Heart right ventricle (tissue), 16 donors: ENCODE results near the gene ALG5. TPM values are rescaled to one million over a fixed set of nuclear protein-coding genes. Genes with fewer than 3 reads are reported as not detected.

Source experiments
- ATAC-seq, 8 donors: fragments of 200-7000 bp; cut with Tn5 transposase; one replicate each; pipeline ENCODE4 v1.9.1; 2020; ENCODE audit warnings: mild to moderate bottlenecking in 8 of 8, moderate library complexity in 8 of 8, moderate number of reproducible peaks in 1 of 8
- DNase-seq, 2 donors: peaks; one replicate each; pipeline ENCODE4 v3.0.0-alpha.2; 2020
- H3K27ac ChIP-seq, 10 donors: fragments of 200-600 bp; sonication (generic) in 2 of 10; one replicate each; pipeline versions ENCODE4 v1.5.0 to v1.8.0; 2020 to 2022; ENCODE audit warnings: mild to moderate bottlenecking in 3 of 10
- H3K27me3 ChIP-seq, 7 donors: fragments of 200-600 bp; one replicate each; pipeline ENCODE4 v1.8.0; 2021 to 2022; ENCODE audit warnings: mild to moderate bottlenecking in 2 of 7
- H3K36me3 ChIP-seq, 9 donors: fragments of 200-600 bp; sonication (generic) in 1 of 9; one replicate each; pipeline versions ENCODE4 v1.5.0 to v1.8.0; 2020 to 2022; ENCODE audit warnings: mild to moderate bottlenecking in 2 of 9
- H3K4me1 ChIP-seq, 9 donors: fragments of 200-600 bp; sonication (generic) in 1 of 9; one replicate each; pipeline versions ENCODE4 v1.5.0 to v1.8.0; 2020 to 2022; ENCODE audit warnings: mild to moderate bottlenecking in 4 of 9
- H3K4me3 ChIP-seq, 10 donors: fragments of 200-600 bp; sonication (generic) in 2 of 10; one replicate each; pipeline versions ENCODE4 v1.5.0 to v1.8.0; 2020 to 2022; ENCODE audit warnings: mild to moderate bottlenecking in 7 of 10, moderate library complexity in 2 of 10
- H3K9me3 ChIP-seq, 11 donors: fragments of 200-600 bp in 10 of 11; sonication (generic) in 2 of 11; one replicate each; pipeline versions ENCODE4 v1.5.0 to v1.8.0; 2013 to 2022; ENCODE audit warnings: mild to moderate bottlenecking in 2 of 11, control low read depth in 1 of 11, moderate library complexity in 1 of 11
- WGBS, 2 donors: extraction: QIAGEN DNeasy Blood & Tissue Kit; methylation state at CpG; one replicate each; pipeline ENCODE4 v1.1.7; 2013; ENCODE audit warnings: inconsistent platforms in 1 of 2; 5-methylcytosine and 5-hydroxymethylcytosine counted together
- intact Hi-C, 10 donors: fragments of 100-400 bp; cut with DNase I; formaldehyde crosslinking; loops; one replicate each; pipeline versions ENCODE4 v1.11.1 to v1.14.2; 2022
- polyA plus RNA-seq, 2 donors: library from polyadenylated mRNA; stranded (reverse); fragments of 200-250 nt; gene quantifications; one replicate each; pipeline ENCODE4 v1.2.3, GENCODE V29; 2013
- total RNA-seq, 10 donors: library from RNA; stranded (reverse); fragmentation: NEBNext Ultra II Directional in 3 of 10; extraction: Animal tissue kit (Norgen Biotek cat#: 25700) in 3 of 10; gene quantifications; one replicate each; pipeline versions ENCODE4 v1.2.1 to v1.2.4, GENCODE V29; 2021 to 2023
- TF ChIP-seq, protein P1 (sequence below), 9 donors: fragments of 200-600 bp; sonication (generic) in 2 of 9; IDR thresholded peaks; one replicate each; pipeline versions ENCODE4 v1.5.0 to v1.8.0; 2021 to 2022; ENCODE audit warnings: antibody characterized with exemption in 9 of 9, mild to moderate bottlenecking in 5 of 9, moderate library complexity in 1 of 9
- donor health status: Arrhythmogenic right ventricular cardiomyopathy.
- donor health status: ischemic (EF 13 %, LVEDD 7.1; RV severe dilation, severe dysfunction).
- donor health status: healthy with polysubstance abuse.
- donor health status: DM: no; HTN: yes; CAD: no.
- donor health status: DM: no; HTN: no; CAD: no.
- donor health status: ischemic (EF 25% LVEDD 6.9; RV normal size, moderate dysfunction).
- donor health status: ischemic (EF 25% LVEDD 5.7; RV mildly dilated, moderate dysfunction).
- donor health status: healthy.
- donor health status: DM: yes; HTN: yes; CAD: no.
- donor health status: Ischemic cardiomyopathy.
- donor health status: ischemic (EF 35%, LVEDD 5.7; RV mildly dilated, moderate dysfunction).
- donor health status: nonischemic (EF 11% LVEDD 7.7; RV severe dilation, severe dysfunction).
- donor health status: DM: yes; HTN: yes; CAD: no.
- donor health status: PGD.
- donor health status: ischemic (EF 29% LVEDD 5.4; RV normal size, mild dysfunction).
- donor health status: nonischemic (EF 23%, LVEDD 6.1; RV moderate dilation, normal function).

ALG5 gene
- total and polyA plus RNA-seq, 12 donors, result 7.3 to 29.6 (median 10.5) TPM

DNA sequence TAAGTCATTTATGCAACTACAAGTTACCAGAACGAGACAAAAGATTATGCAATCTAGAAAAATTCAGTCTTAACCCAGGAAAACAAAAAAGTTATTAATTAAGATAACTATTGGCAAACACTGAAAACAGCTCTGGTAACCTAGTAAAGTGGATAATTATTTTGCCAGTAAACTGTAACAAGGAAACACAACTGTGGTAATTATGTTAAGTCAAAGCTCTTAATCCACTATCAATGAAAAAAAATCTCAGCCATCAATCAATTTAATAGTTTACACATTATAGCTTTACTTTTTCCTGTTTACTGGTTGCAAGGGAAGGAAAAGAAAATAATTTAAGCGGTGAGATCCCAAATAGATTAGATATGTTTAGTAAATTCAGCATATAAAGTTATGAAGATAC is 12.6 kb upstream of the ALG5 start:
- no peak overlapping the region for H3K27ac ChIP-seq
- H3K4me3 ChIP-seq, result no peak overlapping the region
- no peaks in the 10 kb centered on the region for H3K27me3 ChIP-seq
- intact Hi-C loops, result loop anchor here in 1 of 10 donors (5.0 kb wide), 1 partner anchor 36 kb away; no protein-coding TSS in a partner anchor
- ATAC-seq (no peak), DNase-seq (no peak)
- H3K36me3 ChIP-seq, result peaks cover 0 to 100% (median 48%) of the 10 kb centered on the region in 9 donors
- TF ChIP-seq, protein P1, sequence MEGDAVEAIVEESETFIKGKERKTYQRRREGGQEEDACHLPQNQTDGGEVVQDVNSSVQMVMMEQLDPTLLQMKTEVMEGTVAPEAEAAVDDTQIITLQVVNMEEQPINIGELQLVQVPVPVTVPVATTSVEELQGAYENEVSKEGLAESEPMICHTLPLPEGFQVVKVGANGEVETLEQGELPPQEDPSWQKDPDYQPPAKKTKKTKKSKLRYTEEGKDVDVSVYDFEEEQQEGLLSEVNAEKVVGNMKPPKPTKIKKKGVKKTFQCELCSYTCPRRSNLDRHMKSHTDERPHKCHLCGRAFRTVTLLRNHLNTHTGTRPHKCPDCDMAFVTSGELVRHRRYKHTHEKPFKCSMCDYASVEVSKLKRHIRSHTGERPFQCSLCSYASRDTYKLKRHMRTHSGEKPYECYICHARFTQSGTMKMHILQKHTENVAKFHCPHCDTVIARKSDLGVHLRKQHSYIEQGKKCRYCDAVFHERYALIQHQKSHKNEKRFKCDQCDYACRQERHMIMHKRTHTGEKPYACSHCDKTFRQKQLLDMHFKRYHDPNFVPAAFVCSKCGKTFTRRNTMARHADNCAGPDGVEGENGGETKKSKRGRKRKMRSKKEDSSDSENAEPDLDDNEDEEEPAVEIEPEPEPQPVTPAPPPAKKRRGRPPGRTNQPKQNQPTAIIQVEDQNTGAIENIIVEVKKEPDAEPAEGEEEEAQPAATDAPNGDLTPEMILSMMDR (IDR thresholded peaks at IDR 0.05), result no peak
- H3K4me1 ChIP-seq, result no peaks in the 10 kb centered on the region
- H3K9me3 ChIP-seq, result no peaks in the 10 kb centered on the region
- 88 to 89% methylated on average over 2 of the region's 2 CpGs for WGBS, 2 donors

DNA sequence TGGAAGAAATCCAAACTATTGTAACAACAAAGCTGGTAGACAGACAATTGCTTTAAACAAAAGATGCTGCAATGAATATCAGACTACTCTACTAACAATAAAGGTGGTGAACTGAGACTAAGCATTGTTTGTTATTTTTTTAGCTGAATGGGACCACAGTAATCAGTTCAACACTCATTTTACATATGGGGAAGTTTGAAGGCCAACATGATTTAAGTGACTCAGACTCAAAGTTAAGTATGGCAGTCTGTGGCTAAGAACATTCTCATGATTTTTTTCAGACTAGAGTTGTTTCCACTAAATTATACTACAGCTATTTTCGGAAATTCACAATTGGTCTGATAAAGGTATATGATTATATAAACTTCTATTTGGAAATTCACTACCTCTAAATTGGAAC is 11.9 kb upstream of the ALG5 start:
- ATAC-seq, result no peak
- Histone ChIP-seq H3K4me1 (no peaks in the 10 kb centered on the region), H3K9me3 (no peaks in the 10 kb centered on the region), H3K36me3 (peaks cover 0 to 100% (median 48%) of the 10 kb centered on the region in 9 donors), H3K27ac (no peak overlapping the region), H3K4me3 (no peak overlapping the region), H3K27me3 (no peaks in the 10 kb centered on the region)
- DNase-seq, result no peak
- 42 to 88% methylated on average over 1 of the region's 1 CpG for WGBS, 2 donors
- intact Hi-C loops, result loop anchor here in 1 of 10 donors (5.0 kb wide), 1 partner anchor 36 kb away; no protein-coding TSS in a partner anchor
- TF ChIP-seq, protein P1 (IDR thresholded peaks at IDR 0.05), result no peak

DNA sequence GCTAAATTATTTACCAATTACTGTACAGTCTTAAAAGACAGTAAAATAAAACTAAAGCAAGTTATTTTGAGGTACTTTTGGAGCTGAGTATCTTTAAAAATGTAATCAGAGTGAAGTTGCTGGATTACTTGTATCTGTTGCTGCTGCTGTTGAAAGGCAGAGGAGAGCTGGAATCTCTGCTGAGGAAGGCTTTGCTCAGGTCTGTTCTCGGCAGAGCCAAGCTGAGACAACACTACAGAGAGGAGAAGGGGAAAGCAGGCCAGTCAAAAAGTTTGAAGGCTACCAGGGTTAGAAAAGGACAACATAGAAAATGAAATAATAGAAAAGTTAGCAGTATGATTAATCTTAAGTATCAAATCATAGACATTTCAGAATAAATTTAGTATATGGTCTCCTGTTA is 11.3 kb upstream of the ALG5 start:
- Histone ChIP-seq H3K4me1 (no peaks in the 10 kb centered on the region), H3K4me3 (no peak overlapping the region), H3K27me3 (no peaks in the 10 kb centered on the region), H3K9me3 (no peaks in the 10 kb centered on the region), H3K36me3 (peaks cover 0 to 100% (median 49%) of the 10 kb centered on the region in 9 donors), H3K27ac (no peak overlapping the region)
- intact Hi-C loops, result loop anchor here in 1 of 10 donors (5.0 kb wide), 1 partner anchor 37 kb away; no protein-coding TSS in a partner anchor
- no peak for DNase-seq
- TF ChIP-seq, protein P1 (IDR thresholded peaks at IDR 0.05), result no peak
- 72 to 75% methylated on average over 1 of the region's 1 CpG for WGBS, 2 donors
- no peak for ATAC-seq

DNA sequence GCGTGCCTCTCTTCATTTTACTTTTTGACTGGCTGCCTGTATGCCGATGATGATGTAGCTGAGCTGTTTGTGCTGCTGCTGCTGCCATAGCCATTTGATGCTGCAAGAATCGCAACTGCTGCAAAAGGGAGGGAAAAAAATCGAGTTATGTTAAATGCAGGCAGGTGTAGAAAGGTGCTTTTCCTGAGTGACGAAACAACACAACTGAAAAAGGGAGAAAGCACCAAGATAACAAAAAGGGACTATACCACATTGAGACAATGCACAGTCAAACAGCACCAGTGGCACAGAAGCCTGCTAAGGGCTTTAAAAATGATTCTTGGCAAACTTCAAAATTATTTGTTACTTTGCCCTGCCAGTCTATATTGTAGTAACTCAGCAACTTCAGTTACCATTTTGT is 10.6 kb upstream of the ALG5 start:
- DNase-seq (no peak), ATAC-seq (no peak)
- H3K27me3 ChIP-seq, result no peaks in the 10 kb centered on the region
- H3K9me3 ChIP-seq, result no peaks in the 10 kb centered on the region
- intact Hi-C loops, result loop anchor here in 1 of 10 donors (5.0 kb wide), 1 partner anchor 38 kb away; no protein-coding TSS in a partner anchor
- H3K4me3 ChIP-seq, result no peak overlapping the region
- TF ChIP-seq, protein P1 (IDR thresholded peaks at IDR 0.05), result no peak
- H3K27ac ChIP-seq, result no peak overlapping the region
- peaks cover 0 to 100% (median 54%) of the 10 kb centered on the region in 9 donors for H3K36me3 ChIP-seq
- 89 to 90% methylated on average over 5 of the region's 5 CpGs for WGBS, 2 donors
- no peaks in the 10 kb centered on the region for H3K4me1 ChIP-seq
